Sigmoid colon (tissue), 7 donors: ENCODE results near the gene HES6. TPM values are rescaled to one million over a fixed set of nuclear protein-coding genes. Genes with fewer than 3 reads are reported as not detected.

Source experiments
- DNase-seq: peaks from one replicate; pipeline ENCODE4 v3.0.0-alpha.2; 2019
- H3K27ac ChIP-seq, 4 donors: fragments of 200-600 bp; sonication (generic); one replicate each; pipeline ENCODE4 v1.5.1; 2016 to 2019; ENCODE audit warnings: mild to moderate bottlenecking in 1 of 4
- H3K27me3 ChIP-seq, 3 donors: fragments of 200-600 bp; sonication (generic); one replicate each; pipeline ENCODE4 v1.5.1; 2019; ENCODE audit warnings: mild to moderate bottlenecking in 1 of 3
- H3K36me3 ChIP-seq, 4 donors: fragments of 200-600 bp; sonication (generic); one replicate each; pipeline ENCODE4 v1.5.1; 2016 to 2019
- H3K4me1 ChIP-seq, 4 donors: fragments of 200-600 bp; sonication (generic); one replicate each; pipeline ENCODE4 v1.5.1; 2017 to 2019
- H3K4me3 ChIP-seq, 4 donors: fragments of 200-600 bp; sonication (generic); one replicate each; pipeline ENCODE4 v1.5.1; 2017 to 2019; ENCODE audit warnings: mild to moderate bottlenecking in 2 of 4, moderate library complexity in 1 of 4
- H3K9me3 ChIP-seq, 4 donors: fragments of 200-600 bp in 3 of 4; sonication (generic) in 3 of 4; one replicate each; pipeline versions ENCODE4 v1.5.1 to v1.6.1; 2013 to 2019
- CTCF ChIP-seq, 4 experiments: fragments of 450-650 bp in 3 of 4; fragments of 200-600 bp in 1 of 4; IDR thresholded peaks; one replicate each; pipeline ENCODE4 v1.5.1; 2016 to 2019; ENCODE audit warnings: antibody characterized with exemption in 4 of 4, mild to moderate bottlenecking in 3 of 4, moderate library complexity in 2 of 4
- EP300 ChIP-seq, 4 donors: sonication (generic); formaldehyde crosslinking; IDR thresholded peaks; one replicate each; pipeline ENCODE4 v1.6.1; 2017; ENCODE audit warnings: antibody characterized with exemption in 4 of 4
- POLR2A ChIP-seq, 2 donors: fragments of 450-650 bp; IDR thresholded peaks; one replicate each; pipeline ENCODE4 v1.6.1; 2016; ENCODE audit warnings: antibody characterized with exemption in 2 of 2, mild to moderate bottlenecking in 2 of 2, moderate library complexity in 2 of 2
- POLR2AphosphoS5 ChIP-seq, 4 donors: sonication (generic); formaldehyde crosslinking; IDR thresholded peaks; one replicate each; pipeline ENCODE4 v1.6.1; 2017; ENCODE audit warnings: antibody characterized with exemption in 4 of 4
- WGBS, 2 donors: extraction: QIAGEN DNeasy Blood & Tissue Kit; methylation state at CpG; one replicate each; pipeline ENCODE4 v1.1.7; 2013; 5-methylcytosine and 5-hydroxymethylcytosine counted together
- intact Hi-C: fragments of 100-400 bp; cut with DNase I; formaldehyde crosslinking; loops from one replicate; pipeline ENCODE4 v1.15.1; 2023
- polyA plus RNA-seq, 3 donors: library from polyadenylated mRNA; stranded (reverse); fragments of 200-250 nt; gene quantifications; one replicate each; pipeline ENCODE4 v1.2.3, GENCODE V29; 2013
- total RNA-seq, 4 donors: library from RNA; depleted of rRNA; stranded (reverse); fragments of >200 nt; gene quantifications; one replicate each; pipeline ENCODE4 v1.1.0, GENCODE V29; 2016
- donor health status: healthy with polysubstance abuse.
- donor health status: Bipolar disorder and iron deficiency.
- donor health status: healthy.

The HES6 gene
- total and polyA plus RNA-seq, 7 donors: 13.2 to 59.2 (median 27.3) TPM

DNA sequence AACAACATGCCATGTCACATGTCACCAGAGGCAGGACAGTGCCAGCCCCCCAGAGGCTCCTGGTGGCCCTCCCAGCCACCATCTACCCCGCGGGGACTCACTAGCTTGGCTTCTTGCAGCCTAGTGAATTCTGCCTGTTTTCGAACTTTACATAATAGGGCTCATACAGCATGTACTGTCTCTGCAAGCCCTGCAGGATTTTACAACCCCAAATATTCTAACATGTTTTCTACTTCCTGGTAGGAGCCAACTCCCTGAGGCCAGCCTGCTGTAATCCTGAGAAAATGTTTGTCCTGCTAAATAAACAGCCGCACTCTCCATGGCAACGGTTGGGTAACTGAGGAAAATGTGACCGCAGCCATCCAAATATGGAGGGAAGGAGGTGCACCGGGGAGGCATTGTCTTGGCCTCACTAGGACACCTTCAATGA lies 45.8 kb upstream of the HES6 start:
- Histone ChIP-seq H3K27ac (peak overlapping the region; percentile 93 to 97 (median 94)), H3K4me3 (no peak overlapping the region)

GRCh38 chr2:238284802-238285515 lies 45.1 kb upstream of the HES6 start:
- Histone ChIP-seq H3K9me3 (no peaks in the 10 kb centered on the region), H3K4me3 (no peak overlapping the region), H3K36me3 (no peaks in the 10 kb centered on the region), H3K4me1 (peaks cover 0 to 76% (median 50%) of the 10 kb centered on the region in 4 donors), H3K27me3 (no peaks in the 10 kb centered on the region), H3K27ac (peak overlapping the region; percentile 93 to 97 (median 94))
- DNase-seq: peak; percentile 56
- TF ChIP-seq EP300 (IDR thresholded peaks at IDR 0.05) (no peak), CTCF (IDR thresholded peaks at IDR 0.05) (no peak), POLR2AphosphoS5 (IDR thresholded peaks at IDR 0.05) (no peak), POLR2A (IDR thresholded peaks at IDR 0.05) (no peak)
- WGBS, 2 donors: 23 to 75% methylated on average over 11 of the region's 11 CpGs
- intact Hi-C loops: loop anchor here (5.0 kb wide), 2 partner anchors 142 to 312 kb away; partner anchors contain the start of gene ASB1

More for the DNA sequence above, 45.8 kb upstream of the HES6 start:
- peak; percentile 96 for DNase-seq
- H3K27me3 ChIP-seq: no peaks in the 10 kb centered on the region
- 9 to 50% methylated on average over 7 of the region's 7 CpGs for WGBS, 2 donors
- TF ChIP-seq EP300 (IDR thresholded peaks at IDR 0.05): peak in 2 of 4 donors; percentile 63 to 68
- peak; percentile 39 to 75 (median 50) for TF ChIP-seq POLR2AphosphoS5 (IDR thresholded peaks at IDR 0.05)
- no peak for TF ChIP-seq CTCF (IDR thresholded peaks at IDR 0.05)
- no peaks in the 10 kb centered on the region for H3K36me3 ChIP-seq
- H3K4me1 ChIP-seq: peaks cover 0 to 68% (median 52%) of the 10 kb centered on the region in 4 donors
- no peaks in the 10 kb centered on the region for H3K9me3 ChIP-seq
- intact Hi-C loops: loop anchor here (5.0 kb wide), 2 partner anchors 142 to 312 kb away; partner anchors contain the start of gene ASB1

DNA sequence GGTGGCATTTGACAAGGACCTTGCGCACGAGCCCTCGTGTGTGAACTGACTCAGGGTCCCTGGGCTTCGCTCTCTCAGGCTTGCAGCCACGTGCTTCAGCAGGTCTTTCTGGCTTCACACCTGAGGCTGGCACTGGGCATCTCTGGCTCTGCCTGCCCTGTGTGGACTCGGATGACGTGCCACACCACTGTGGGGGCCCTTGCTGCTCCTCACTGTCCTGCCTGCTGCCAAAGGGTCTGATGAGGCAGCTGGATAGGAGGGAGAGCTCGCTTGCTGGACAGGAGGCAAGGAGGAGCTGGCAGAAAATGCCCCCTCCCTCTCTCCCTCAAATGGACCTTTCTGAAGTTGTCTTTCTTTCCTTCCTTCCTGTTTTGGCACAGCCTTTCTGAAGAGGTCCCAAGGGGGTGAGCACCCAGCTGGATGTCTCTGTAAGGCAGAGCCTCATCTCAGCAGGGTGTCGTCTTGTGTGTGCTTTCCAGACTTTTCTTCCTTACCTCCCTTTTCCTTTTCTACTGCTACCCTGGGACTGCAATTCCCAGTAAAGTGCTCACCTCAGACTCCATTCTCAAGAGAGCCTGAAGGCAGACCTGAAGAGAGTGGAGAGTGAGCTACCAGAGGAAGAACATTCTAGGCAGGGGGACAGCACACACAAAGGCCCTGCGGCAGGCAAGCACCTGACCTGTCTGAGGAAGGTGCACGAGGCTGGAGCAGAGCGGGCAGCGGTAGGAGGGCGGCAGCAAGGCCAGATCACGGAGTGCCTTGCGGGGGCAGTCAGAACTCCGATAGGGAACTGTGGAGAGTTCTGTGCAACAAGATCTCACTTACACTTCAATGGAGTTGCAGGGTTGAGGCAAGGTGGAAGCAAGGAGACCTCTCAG lies 43.3 kb upstream of the HES6 start:
- Histone ChIP-seq H3K4me3 (no peak overlapping the region), H3K4me1 (peaks cover 0 to 77% (median 44%) of the 10 kb centered on the region in 4 donors), H3K9me3 (no peaks in the 10 kb centered on the region), H3K27me3 (no peaks in the 10 kb centered on the region), H3K27ac (peak overlapping the region in 2 of 4 donors; percentile 5 to 97), H3K36me3 (no peaks in the 10 kb centered on the region)
- no peak for TF ChIP-seq CTCF (IDR thresholded peaks at IDR 0.05)
- TF ChIP-seq EP300 (IDR thresholded peaks at IDR 0.05): no peak
- TF ChIP-seq POLR2A (IDR thresholded peaks at IDR 0.05): no peak
- TF ChIP-seq POLR2AphosphoS5 (IDR thresholded peaks at IDR 0.05): no peak
- intact Hi-C loops: no loop called here
- DNase-seq: peak; percentile 57
- 89 to 92% methylated on average over 17 of the region's 17 CpGs for WGBS, 2 donors

DNA sequence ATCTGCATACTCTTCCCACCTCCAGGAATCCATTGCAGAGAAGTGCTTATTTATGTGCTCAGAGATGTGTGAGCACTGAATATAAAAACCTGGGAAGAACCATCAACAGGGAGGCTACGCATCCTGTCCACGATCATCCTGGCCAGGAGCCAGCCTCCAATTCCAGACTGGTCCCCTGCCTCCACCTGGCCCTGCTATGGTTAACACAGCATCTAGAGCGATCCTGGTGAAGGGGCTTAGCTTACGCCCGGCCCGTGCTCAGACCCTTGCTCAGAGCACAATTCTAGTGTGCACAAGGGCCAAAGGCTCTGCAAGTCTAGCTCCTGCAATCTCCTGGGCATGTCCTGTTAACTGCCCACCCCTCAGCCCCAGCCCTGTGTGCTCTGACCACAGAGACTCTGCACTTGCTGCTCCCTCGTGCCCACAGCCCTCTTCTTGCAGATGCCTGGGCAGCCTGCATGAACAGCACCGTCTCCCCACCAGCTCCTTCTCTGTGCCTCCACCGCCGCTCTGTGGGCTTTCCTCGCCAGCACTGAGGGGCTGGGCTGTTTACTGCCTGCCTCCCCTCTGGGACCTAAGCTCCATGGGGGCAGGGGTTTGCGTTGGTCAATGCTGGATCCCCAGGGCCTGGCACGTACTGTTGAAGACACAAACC lies 42.1 kb upstream of the HES6 start:
- H3K4me3 ChIP-seq: no peak overlapping the region
- H3K27me3 ChIP-seq: no peaks in the 10 kb centered on the region
- no peaks in the 10 kb centered on the region for H3K9me3 ChIP-seq
- peaks cover 0 to 7% (median 2%) of the 10 kb centered on the region in 4 donors for H3K36me3 ChIP-seq
- H3K27ac ChIP-seq: no peak overlapping the region
- intact Hi-C loops: no loop called here
- TF ChIP-seq POLR2AphosphoS5 (IDR thresholded peaks at IDR 0.05) (no peak), CTCF (IDR thresholded peaks at IDR 0.05) (no peak), EP300 (IDR thresholded peaks at IDR 0.05) (no peak), POLR2A (IDR thresholded peaks at IDR 0.05) (no peak)
- DNase-seq: peak; percentile 63
- WGBS, 2 donors: 86 to 90% methylated on average over 13 of the region's 13 CpGs
- H3K4me1 ChIP-seq: peaks cover 0 to 66% (median 35%) of the 10 kb centered on the region in 4 donors
